Activated CD8-positive, alpha-beta memory T cell treated with anti-CD3 and anti-CD28 coated beads, Interleukin-2, amount 50 U/mL, for 48 hours (primary cell): ENCODE data around the gene NADSYN1.
"Not testable (repeated sequence)": the region's sequence is repeated elsewhere in the genome, so short reads cannot be mapped to it uniquely, and the experiment has no call there.

ENCODE experiments used
- DNase-seq: peaks from one replicate; pipeline ENCODE4 v3.0.0-alpha.2; 2020

Gene NADSYN1

DNA sequence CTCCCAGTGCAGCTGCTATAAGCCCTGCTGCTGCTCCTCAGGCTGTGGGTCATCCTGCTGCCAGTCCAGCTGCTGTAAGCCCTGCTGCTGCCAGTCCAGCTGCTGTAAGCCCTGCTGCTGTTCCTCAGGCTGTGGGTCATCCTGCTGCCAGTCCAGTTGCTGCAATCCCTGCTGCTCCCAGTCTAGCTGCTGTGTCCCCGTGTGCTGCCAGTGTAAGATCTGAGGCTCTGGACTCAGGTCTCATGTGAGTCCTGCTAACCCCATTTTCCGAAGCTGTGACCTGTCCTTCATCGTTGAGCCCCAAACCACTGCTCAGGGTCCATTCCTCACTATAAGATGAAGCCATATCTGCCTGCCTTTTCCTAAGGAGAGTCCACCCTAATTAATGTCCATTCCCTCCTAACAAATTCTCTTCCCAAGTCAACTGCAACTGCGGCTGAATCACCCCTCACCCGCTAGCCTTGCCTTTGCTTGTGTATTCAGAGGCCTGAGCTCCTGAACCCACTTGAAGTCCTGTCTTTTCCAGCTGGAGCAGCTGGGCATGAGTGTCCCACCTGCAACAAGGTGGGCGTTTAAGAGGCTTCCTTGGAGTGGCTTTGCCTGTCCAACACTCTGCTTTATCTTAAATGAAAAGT is 74.7 kb downstream of the NADSYN1 start:
- DNase-seq, result no peak

DNA sequence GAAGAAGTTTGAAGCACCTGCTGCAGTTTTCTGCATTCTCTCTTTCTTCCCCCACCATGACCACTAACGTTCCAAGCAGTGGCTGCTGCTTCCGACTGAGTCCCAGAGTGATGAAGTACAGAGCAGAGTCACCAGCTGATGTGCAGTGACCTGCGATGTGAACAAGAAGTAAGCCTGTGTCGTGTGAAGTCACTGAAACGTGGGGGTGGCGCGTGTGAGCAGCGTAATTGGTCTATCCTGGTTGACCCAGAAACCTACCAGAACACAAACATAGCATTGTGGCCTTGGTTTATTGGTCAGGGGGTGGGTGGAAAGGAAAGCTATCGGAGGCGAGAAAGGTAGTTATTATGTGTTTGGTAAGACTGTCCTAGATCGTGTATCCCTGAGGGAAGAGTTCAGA is 77.6 kb downstream of the NADSYN1 start:
- DNase-seq, result no peak

DNA sequence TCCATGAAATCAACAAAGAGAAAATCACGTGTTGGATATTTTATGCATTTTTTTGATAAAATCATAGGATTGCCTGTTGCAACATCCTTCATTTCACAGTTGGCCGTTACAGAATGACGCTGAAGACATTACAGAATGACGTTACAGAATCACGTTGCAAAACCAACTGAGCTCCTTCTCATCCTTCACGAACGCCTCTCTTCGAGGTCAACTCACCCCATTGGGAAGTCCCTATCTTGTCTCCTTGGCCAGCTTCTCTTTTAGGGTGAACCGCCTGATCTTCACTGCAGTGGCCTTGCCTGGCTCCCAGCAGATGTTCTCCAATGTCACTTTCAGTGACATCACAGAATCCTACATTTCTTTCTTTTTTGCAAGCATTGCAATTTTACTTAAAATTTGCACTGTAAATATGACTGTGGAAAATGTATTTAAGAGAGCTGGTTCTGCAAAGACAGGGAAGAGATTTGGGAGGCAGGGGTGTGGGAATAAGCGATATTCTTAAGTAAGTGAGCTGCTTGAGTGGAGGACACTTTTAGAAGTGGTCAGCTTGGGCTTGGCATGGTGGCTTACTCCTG is 79.1 kb downstream of the NADSYN1 start:
- no peak for DNase-seq

DNA sequence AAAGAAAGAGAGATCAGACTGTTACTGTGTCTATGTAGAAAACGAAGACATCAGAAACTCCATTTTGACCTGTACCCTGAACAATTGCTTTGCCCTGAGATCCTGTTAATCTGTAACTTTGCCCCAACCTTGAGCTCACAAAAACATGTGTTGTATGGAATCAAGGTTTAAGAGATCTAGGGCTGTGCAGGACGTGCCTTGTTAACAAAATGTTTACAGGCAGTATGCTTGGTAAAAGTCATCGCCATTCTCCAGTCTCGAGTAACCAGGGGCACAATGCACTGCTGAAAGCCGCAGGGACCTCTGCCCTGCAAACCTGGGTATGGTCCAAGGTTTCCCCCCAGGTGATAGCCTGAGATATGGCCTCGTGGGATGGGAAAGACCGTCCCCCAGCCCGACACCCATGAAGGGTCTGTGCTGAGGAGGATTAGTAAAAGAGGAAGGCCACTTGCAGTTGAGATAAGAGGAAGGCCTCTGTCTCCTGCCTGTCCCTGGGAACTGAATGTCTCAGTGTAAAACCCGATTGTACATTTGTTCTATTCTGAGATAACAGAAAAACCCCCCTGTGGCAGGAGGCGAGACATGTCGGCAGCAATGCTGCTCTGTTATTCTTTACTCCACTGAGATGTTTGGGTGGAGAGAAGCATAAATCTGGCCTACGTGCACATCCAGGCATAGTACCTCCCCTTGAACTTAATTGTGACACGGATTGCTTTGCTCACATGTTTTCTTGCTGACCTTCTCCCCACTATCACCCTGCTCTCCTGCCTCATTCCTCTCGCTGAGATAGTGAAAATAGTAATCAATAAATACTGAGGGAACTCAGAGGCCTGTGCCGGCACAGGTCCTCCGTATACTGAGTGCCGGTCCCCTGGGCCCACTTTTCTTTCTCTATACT is 82.0 kb downstream of the NADSYN1 start:
- not testable (repeated sequence) for DNase-seq

DNA sequence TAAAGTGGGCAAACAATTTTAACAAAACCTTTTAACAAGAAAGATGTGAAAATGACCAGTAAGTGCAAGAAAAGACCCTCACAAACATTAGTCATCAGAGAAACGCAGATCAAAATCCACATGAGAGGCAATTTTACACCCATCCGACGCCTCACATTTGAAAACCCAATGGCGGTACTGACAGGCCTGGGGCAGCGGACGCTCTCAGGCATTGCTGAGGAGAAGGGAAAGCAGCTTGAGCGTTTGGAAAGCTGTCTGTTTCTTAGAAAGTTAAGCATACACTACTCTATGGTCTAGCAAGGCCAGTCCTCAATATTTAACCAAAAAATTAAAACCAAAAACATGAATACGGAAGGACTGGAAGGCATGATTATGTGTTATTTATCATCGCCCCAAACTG is 82.8 kb downstream of the NADSYN1 start:
- DNase-seq, result no peak

DNA sequence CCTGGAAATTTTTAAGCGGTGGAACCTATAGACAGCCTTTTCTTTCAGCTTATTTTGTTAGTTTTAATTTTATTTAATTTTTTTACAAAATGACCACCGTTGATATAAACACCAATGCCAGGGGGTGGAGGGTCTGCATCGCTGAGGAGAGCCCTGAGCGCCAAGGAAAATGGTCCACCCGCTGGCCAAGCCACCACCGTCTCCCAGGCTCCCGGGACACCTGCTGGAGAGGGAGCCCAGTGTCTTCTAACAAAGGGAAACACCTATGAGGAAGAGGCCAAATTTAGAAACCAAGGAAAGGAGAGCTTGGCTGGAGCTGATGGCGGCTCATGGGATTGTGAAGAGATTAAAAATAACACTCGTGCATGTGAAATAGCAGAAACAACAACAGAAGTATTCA is 84.5 kb downstream of the NADSYN1 start:
- DNase-seq, result no peak

DNA sequence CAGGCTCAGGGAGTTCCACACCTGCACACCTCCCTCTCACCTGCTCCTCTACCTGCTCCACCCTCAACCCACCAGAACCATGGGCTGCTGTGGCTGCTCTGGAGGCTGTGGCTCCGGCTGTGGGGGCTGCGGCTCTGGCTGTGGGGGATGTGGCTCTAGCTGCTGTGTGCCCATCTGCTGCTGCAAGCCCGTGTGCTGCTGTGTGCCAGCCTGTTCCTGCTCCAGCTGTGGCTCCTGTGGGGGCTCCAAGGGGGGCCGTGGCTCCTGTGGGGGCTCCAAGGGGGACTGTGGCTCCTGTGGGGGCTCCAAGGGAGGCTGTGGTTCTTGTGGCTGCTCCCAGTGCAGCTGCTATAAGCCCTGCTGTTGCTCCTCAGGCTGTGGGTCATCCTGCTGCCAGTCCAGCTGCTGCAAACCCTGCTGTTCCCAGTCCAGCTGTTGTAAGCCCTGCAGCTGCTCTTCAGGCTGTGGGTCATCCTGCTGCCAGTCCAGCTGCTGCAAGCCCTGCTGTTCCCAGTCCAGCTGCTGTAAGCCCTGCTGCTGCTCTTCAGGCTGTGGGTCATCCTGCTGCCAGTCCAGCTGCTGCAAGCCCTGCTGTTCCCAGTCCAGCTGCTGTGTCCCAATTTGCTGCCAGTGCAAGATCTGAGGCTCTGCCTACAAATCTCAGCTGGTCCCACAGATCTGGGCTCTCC is 85.1 kb downstream of the NADSYN1 start, which contains the start of gene KRTAP5-8:
Gene KRTAP5-8, plus strand, starts transcription at position 49 of the 689 bp plus-strand sequence. Its CDS starts 31 bp downstream, at position 80.
- not testable (repeated sequence) for DNase-seq

DNA sequence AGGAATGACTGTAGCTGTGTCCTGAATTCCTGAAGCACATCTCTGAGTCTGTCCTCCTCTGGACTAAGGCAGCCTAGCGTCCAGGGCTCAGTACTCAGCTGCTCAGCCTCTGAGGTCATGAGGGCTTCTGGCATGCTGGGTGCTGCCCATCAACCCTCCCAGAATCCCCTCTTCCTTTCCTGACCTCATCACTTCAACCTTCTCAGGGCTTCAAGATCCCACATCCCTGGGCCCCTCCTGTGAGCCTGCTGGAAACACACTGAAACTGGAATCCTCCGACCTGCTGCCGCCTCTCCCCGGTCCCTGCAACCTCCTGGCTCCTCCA is 85.6 kb downstream of the NADSYN1 start:
- no peak for DNase-seq

DNA sequence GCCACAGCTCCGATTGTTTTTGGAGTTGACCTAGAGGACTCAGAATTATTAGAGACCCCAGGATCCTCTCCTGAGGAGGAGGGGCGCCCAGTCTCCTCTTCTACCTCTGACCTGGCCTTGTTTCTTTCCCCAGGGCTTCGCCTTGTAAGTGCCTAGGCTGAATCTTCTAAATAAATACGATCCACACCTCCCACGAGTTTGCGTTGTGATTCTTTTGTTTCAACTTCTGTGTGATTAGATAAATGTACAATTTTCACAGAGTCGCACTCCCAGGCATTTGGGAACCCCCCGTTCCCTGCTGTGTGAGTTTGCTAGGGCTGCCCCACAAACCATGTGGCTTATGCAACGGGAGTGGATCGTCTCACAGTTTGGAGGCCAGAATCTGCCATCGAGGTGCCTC is 86.0 kb downstream of the NADSYN1 start:
- no peak for DNase-seq

DNA sequence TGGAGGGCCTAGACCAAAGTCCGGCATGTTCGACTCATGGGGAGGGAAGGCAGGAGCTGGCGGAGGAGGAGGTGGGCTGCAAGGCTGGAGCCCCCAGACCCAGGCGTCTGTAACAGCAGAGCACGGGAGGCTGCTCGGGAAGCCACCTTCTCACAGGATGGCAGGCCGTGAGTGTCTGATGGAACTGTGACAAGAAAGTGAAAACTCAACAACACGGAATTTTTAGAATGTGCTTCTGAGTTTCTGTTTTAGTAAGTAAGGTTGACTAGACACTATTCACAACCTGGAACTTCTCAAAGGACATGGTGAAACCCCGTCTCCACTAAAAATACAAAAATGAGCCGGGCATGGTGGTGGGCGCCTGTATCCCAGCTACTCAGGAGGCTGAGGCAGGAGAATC is 87.0 kb downstream of the NADSYN1 start:
- DNase-seq, result not testable (repeated sequence)

DNA sequence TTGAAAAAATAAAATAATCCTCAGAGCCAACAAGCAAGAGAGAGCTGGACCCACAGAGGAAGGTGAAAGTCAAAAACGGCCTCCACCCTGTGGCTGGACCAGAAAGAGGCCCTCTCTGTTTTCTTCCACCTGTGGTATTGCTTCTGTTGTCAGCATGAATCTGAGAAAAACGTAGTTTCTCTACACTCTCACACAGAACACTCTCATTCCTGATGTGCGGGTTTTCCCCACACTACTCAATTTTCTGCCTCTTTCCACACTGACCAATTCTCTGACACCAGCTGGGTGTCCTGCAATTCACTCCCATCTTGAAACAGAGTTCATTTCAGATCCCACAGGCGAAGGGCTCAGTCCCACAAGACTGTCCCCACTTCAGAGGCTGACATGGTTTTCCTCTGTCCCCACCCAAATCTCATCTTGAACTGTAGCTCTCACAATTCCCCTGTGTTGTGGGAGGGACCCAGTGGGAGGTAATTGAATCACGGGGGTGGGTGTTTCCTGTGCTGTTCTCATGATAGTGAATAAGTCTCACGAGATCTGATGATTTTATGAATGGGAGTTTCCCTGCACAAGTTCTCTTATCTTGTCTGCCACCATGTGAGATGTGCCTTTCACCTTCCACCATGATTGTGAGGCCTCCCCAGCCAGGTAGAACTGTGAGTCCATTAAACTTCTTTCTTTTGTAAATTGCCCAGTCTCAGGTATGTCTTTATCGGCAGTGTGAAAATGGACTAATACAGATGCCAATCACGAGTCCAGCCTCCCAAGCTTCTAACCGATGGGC is 87.7 kb downstream of the NADSYN1 start:
- not testable (repeated sequence) for DNase-seq

DNA sequence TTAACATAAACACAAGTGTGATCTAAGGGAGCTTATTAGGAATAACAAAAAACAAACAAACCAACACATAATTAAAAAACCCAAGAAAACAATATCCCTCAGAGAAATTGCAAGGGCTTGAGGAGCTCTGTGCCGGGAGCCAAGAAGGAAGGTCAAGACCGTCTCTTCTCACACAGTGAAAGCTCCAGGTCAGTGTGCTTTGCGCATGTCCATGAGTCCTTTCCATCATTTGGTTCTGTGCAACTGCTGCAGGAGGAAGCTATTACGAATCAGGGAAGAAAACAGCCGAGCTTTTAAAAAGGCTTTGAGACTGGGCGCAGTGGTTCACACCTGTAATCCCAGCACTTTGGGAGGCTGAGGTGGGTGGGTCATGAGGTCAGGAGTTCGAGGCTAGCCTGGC is 89.4 kb downstream of the NADSYN1 start:
- DNase-seq, result no peak

DNA sequence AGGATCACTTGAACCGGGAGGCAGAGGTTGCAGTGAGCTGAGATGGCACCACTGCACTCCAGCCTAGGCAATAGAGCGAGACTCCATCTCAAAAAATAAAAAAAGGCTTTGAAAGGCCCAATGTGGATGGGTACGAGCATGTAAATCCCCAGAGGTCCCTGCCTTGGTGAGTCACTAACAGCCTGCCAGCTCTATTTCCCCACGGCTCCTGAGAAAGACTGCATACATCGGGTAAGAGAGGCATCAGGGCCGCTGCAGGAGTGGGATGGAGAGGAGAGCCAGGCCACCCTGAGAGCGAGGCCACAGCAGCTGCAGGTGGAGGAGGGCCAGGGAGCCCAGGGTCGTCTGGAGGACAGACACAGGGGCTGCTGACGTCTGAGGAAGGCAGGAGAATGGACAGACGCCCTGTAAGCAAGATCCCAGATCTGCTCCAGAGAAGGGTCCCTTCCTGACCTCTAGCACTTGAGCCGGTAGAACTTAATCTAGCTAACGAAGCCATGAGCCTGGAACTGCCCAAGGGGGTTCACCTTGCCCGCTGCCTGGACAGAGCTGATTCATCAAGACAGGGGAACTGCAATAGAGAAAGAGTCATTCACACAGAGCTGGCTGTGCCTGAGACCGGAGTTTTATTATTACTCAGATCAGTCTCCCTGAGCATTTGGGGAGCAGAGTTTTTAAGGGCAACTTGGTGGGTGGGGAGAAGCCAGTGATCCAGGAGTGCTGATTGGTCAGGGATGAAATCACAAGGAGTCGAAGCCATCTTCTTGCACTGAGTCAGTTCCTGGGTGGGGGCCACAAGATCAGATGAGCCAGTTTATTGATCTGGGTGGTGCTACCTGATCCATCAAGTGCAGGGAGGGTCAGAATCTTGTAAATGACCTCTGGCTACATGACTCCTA is 90.1 kb downstream of the NADSYN1 start:
- DNase-seq, result no peak

DNA sequence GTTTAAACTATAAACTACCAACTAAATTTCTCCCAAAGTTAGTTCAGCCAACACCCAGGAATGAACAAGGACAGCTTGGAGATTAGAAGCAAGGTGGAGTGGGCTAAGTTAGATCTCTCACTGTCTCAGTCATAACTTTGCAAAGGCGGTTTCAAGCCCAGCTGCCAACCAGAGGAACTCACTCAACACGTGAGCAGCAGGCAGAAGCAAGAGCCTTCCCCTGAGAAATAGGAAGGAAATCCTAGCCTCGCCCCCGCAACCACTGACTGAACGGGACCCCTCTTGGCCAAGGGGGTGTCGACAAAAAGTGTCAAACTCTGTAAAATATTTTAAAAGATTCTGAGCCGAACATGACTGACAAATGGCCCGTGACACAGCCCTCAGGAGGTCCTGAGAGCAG is 90.9 kb downstream of the NADSYN1 start:
- no peak for DNase-seq

DNA sequence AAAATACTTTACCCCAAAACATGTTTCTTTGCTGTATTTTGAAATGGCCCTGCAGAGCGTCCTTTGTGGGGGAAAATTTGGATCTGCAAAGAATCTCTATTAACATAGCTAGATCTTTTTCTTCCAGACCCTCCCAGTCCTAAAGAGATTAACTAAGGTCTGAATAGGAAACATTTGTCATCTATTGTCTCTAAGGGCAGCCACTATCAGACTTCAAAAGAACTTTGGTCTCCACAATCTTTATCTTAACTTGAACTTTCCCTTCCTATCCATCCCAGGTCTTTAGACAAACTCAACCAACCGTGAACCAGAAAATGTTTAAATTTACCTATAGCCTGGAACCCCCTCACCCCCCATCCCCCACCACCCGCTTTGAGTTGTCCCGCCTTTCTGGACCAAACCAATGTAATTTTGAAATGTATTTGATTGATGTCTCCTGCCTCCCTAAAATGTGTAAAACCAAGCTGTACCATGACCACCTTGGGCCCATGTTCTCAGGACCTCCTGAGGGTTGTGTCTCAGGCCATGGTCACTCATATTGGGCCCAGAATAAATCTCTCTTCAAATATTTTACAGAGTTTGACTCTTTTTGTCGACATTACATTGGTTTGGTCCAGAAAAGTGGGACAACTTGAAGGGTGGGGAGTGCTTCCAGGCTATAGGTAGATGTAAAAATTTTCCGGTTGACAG is 91.7 kb downstream of the NADSYN1 start:
- no peak for DNase-seq

DNA sequence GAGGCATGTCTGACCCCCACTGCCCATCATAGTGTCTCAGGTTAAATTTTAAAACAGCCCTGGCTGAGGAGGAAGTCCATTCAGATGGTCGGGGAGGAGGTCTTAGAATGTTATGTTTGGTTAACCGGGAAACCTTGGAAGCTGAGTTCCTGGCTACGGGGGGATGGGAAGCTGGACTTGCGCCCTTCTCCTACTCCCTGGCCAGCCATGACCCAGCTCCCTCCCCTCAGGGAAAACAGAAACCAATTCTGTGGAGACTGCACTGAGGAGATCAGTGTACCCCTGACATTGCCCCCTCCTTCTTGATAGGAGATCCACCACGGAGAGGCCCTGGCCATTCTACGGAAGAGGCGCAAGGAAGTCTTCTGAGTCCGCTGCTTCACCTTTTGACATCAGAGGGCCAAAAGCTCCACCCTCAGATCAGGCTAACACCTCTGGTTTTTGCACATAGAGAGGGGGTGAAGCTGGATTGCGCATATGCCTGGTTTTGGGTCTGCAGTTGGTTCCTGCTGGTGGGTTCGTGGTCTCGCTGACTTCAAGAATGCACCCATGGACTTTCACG is 92.5 kb downstream of the NADSYN1 start:
- no peak for DNase-seq

DNA sequence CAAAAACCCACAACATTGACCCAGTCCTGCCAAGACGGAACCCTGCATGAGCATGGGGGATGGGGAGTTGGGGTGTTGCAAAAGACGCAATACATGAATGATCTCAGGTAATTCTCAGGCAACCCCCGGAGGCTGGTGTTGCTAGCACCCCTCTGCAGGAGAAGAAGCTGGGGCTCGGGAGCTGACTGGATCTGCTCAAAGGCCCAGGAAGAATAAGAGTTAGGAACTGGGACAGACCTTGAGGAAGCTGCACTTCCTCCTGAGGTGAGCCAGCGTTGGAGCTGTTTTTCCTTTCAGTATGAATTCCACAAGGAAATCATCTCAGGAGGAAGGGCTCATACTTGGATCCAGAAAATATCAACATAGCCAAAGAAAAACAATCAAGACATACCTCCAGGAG is 95.1 kb downstream of the NADSYN1 start, which contains the start of gene KRTAP5-9:
Gene KRTAP5-9, plus strand, starts transcription at position 301 of the 400 bp plus-strand sequence. CDS start 238 bp downstream, outside the sequence.
- no peak for DNase-seq

DNA sequence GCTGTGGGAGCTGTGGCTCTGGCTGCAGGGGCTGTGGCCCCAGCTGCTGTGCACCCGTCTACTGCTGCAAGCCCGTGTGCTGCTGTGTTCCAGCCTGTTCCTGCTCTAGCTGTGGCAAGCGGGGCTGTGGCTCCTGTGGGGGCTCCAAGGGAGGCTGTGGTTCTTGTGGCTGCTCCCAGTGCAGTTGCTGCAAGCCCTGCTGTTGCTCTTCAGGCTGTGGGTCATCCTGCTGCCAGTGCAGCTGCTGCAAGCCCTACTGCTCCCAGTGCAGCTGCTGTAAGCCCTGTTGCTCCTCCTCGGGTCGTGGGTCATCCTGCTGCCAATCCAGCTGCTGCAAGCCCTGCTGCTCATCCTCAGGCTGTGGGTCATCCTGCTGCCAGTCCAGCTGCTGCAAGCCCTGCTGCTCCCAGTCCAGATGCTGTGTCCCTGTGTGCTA is 95.7 kb downstream of the NADSYN1 start:
- no peak for DNase-seq
